Hepatocyte (in vitro differentiated cells): ENCODE measurements around the gene SAP30BP.

Source experiments
- CTCF ChIP-seq: fragments of 200-600 bp; sonication (generic); IDR thresholded peaks from 2 replicates; pipeline ENCODE4 v1.5.1; 2016; ENCODE audit warnings: antibody characterized with exemption, mild to moderate bottlenecking; ENCODE audit not compliant: poor library complexity
- EZH2phosphoT487 ChIP-seq: fragments of 200-600 bp; sonication (generic); IDR thresholded peaks from one replicate; pipeline ENCODE4 v1.6.1; 2018; ENCODE audit warnings: antibody characterized with exemption, mild to moderate bottlenecking, low read depth, moderate library complexity; ENCODE audit not compliant: unreplicated experiment, severe bottlenecking

GRCh38 chr17:75658237-75658636 is 8.9 kb upstream of the SAP30BP start:
- TF ChIP-seq CTCF, result no peak
- TF ChIP-seq EZH2phosphoT487, result no peak
